GM18508 (cell line): ENCODE data around the gene NRXN3.

Experiments
- ATAC-seq: cut with Tn5 transposase; IDR thresholded peaks from one replicate; pipeline ENCODE4 v1.9.1; 2021; ENCODE audit warnings: moderate number of reproducible peaks; ENCODE audit not compliant: insufficient read depth, unreplicated experiment

NRXN3 gene

DNA sequence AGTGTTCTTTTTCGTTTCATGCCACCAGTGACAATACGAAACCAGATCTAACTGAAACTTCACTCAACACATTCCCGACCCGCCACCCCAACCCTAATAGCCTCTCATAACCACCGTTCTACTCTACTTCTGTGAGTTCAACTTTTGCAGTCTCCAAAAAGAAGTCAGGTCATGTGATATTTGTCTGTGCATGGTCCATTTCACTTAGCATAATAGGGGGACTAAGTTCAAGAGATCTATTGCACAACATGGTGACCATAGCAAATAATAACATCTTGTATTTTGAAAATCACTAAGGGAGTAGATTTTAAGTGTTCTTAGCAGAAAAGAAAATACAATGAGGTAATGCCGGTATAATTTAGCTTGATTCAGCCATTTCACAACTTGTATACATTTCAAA lies 1664.7 kb downstream of the NRXN3 start:
- ATAC-seq: no peak

DNA sequence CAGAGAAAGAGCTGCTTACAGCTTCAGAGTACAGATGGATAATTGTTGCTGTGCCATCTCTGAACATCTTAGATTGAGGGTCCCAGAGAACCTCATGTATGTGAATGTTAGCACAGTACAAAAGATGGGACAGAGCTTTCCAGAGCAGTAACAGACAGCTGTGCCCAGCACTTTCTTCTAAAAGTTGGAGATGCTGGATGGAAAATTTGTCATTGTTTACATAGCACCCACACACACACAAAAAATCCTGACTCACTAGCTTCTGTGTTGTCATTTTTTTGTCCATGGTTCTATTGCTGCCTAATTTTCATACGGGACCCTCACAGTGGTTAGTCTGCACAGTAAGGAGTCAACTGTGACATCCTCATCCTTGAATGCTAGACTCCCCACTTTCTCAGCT lies 1666.4 kb downstream of the NRXN3 start:
- no peak for ATAC-seq

DNA sequence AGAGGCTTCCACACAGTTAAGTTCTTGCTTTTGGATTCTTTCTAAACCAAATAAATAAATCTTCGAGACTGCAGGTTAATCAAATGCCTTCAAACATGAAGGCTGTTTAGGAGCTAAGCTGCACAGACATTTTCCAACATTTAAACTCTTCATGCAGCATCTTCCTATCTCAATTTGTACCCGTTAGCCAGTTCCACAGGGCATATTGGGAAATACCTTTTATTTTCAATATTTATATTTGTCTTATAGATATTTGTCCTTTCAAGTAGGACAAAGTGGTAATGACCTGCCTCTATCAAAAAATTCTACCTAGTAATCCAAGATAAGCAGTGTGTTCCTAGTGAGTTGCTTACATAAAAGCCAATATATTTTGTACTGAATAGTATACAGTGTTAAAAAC lies 1667.5 kb downstream of the NRXN3 start:
- no peak for ATAC-seq

DNA sequence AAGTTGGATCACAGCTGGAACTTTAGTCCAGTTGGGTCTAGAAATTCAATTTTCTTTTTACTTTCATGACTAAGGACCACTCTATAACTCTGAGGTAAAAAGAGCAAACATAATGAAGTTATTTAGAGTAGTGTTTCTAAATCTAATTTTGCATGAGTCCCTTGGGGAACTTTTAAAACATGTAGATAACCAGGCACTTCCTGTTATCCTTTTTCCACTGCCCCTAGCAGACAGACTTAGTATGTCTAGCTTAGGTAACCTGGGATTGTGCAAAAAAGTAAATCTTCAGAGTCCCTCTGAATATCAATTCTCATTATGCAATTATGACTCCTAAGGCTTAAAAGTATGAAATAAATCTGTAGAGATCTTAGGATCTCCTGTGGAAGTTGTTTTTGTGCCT lies 1669.9 kb downstream of the NRXN3 start:
- no peak for ATAC-seq

DNA sequence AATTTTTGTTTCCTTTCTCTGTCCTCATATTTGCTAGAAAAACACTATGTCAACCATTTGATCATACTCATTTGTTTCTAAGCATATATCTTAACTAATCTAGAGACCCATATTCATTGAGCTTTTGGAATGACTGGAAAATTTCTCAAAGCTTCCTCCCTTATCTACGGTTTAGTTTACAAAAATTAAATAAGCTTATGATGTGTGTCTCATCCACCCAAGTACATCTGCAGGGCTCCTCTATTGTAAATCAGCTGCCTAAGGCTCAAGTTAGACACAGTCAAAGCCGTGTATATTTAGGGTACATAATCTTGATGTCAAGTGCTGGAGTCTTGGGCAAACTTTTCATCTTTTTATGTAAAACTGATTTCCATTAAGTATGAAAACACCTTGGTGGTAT lies 1670.7 kb downstream of the NRXN3 start:
- ATAC-seq: no peak

DNA sequence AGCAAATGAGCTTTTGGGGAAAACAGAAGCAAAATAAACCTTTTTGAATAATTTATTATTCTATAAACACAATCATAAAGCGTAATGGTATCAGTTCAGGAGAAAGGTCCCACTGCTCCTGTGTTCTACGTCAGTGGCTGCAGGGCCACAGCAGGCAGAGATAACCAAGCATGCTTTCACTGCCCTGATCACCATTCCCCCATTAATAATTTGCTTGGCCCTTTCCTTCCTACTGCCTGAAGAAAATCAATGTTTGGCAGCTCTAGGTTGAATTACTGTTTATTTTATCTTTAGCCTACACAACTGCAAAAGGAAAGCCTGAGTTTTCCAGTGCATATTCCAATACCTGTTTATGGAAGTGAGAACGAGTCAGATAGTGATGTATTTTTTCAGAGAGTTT lies 1671.3 kb downstream of the NRXN3 start:
- ATAC-seq: no peak

DNA sequence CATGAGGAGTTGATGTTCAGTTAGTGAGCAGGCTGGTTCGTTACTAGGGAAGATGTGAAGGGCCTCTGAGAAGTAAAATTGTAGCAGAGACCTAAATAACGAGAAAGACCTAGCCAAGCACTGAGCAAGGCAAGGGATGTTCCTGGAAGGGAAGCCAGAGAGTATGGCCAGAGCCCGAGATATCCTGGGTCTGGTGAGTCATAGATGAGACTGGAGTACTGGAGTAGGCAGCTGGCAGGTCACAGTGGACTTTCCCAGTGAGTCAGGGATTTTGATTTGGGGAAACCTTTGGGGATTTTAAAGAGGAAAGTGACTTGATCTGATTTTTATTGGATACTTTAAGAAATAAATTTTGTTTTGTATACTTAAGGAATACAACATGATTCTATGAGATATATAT lies 1672.1 kb downstream of the NRXN3 start:
- no peak for ATAC-seq

DNA sequence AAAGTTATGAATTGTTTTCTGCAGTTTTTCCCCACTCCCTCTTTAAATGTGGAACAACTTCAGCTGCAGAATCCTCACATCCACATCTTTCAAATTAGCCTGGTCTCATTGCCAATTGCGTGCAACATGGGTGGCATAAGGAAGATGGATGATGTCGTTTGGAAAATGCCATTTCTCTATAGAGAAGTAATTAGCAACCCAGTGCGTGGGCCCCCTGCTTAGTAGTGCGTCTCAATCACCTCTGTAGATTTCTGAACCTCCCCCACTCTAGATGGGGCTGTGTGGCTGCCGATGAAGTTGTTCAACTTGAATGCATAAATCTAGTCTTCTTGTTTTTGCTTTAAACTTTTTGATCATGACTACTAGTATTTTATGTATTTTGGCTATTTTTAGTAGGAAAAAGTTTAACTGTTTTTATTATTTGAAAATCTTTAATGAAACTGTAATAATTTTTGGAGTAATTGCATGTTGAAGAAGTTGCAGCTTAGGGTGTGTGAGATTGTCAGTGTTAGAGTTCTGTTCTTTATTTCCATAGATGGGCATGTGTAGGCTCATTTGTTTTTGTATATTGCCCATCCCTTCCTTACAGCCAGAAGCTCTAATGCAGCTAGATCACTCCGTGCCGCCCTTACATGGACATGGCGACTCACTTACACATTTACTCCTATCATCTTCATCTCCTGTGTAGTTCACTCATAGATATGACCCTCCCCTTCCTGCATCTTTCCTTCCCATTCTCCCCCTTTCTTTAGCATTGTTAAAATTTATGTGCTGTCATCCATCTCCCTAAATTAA lies 1683.0 kb downstream of the NRXN3 start:
- no peak for ATAC-seq

DNA sequence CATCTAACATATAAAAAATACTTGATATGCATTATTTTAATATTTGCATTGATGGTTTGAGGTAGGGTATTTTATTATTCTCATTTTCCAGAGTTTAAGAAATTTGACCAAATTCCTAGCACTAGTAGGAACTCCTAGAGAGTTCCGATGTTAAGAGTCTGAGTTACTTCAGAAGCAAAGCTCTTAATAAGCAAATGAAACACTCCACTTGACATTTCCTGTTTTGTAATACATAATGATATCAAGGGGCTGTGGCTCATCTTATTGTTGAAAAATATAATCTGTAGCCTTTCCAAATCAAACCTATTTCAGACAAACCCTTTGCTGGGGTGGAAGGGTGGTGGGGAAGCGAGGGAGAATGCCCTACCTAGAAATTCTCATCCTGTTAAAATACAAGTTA lies 1685.6 kb downstream of the NRXN3 start:
- ATAC-seq: no peak

DNA sequence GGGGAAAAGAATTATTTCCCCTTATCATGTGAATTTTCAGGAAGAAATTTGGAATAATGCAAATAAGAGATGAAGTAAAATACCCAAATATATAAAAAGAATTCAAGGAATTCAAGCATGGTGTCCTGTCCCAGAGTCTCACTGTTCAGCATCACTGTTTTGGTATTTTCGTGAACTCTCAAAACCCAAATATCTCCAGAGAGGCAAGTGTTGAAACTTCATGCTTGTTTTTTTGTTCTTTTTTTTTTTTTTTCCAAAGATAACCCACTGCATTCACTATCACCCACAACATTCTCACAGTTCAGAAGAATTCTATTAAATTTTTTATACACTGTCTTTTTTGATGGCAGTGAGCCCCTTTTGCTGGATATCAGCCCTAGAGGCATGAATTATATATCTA lies 1686.2 kb downstream of the NRXN3 start:
- no peak for ATAC-seq

DNA sequence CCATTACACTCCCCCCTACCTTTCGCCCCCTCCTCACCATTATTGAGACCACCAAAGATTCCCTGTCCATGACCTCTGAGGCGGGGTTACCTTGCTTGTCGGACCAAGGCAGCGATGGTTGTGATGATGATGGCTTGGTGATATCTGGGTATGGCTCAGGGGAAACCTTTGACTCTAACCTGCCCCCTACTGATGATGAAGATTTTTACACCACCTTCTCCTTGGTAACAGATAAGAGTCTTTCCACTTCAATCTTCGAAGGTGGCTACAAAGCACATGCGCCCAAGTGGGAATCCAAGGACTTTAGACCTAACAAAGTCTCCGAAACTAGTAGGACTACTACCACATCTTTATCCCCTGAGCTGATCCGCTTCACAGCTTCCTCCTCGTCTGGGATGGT lies 1690.9 kb downstream of the NRXN3 start:
- no peak for ATAC-seq

DNA sequence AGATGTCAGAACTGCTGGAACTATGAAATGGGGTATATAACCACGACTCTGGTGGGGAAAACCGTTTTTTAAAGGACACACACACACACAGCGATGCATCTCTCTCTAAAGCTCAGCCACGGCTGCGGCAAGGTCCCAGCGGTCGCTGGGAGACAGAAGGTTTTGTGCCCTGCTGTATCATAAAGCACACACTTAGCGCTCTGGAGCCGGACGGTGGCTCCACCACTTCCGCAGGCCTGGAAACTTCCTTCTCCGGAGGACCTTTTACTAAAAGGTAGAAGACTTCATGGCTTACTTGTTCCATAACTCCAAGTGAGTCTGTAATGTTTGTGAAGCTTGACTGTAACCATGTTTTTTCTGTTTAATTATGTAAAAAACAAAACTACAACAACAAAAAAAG lies 1691.9 kb downstream of the NRXN3 start:
- no peak for ATAC-seq

DNA sequence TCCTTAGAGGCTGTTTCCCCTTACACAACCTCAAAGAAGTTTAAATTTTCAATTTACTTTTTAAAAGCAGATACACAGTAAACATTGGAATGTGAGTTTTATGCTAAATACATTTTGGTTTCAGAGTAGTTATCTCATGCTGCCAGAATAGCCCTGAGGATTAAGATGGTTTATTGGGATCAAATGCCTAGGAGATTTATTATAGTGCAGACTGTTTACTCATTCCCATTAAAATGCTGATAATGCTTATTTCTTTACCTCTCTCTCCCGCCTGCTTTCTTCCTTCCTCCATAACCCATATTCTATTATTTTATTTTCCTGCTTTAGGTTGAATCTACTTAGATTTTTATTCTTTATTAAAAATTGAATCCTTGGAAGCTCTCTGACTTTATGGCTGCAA lies 1701.0 kb downstream of the NRXN3 start:
- ATAC-seq: no peak

DNA sequence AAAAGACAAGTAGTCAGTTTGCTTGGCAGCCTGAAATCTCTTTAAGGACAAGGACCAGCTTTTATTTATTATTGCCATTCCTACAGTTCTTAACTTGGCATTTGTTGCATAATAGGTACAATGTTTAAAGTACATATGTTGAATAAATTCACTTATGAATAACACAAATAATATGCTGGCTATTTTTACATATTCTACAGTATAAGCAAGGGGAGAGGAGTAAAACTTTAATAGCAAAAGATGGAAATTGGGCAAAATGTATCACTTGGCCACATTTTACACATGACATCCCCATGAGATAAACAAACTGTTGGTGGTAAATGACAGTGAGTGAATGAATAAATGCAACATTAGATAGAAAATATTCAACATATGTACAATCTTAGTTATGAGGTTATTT lies 1708.1 kb downstream of the NRXN3 start:
- ATAC-seq: no peak

DNA sequence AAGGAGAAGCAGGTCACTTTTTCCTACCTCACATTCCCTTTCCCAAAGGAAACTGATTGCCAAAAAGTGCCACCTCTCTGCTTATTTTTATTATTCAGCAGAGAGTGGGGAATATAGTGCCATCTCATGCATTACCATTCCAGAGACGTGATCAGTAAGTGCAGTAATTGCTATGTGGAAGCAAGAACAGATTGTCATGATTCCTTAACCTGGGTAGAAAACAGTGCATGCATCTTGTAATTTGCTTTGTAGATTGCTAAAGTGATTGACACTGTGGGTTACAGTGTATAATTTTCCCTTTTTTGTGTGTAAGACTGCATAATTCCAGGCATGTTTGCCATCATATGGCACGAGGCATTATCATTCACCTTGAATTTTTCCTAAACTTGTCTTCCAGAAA lies 1708.6 kb downstream of the NRXN3 start:
- no peak for ATAC-seq

DNA sequence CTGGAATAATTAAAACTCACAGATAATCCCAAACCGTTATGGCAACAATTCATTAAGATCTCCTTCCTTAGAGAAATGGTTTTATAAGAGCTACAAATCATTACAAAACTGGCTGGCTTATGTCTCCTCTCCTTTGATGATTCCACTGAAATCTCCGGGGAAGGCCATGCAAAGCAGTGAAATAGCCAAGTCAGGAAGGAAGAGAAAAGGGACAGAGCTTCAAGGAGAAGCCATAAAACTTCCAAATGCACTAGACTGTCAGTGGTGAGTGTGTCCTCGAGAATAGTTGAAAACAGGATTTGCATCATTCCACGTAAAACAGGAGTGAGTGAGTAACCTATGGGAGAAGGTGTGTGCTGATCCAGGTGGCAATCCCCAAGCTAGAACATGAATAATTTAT lies 1711.1 kb downstream of the NRXN3 start:
- ATAC-seq: no peak

DNA sequence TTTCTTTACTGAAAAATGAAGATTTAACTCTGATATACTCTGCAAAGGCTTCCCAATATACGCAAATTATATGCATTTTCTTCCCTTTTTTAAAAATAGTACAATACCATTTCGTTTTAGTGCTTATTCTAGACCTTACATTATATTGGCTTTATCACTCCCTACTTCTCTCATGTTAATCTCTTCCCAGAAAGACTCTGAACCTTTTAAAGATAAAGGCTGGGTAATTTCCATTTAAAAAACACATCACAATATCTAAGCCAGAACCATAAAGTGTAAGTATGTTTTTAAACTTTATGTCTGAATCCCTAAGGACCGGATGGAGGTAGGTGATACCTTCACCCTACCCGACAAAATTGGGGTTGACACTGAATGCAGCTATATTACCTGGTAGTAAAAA lies 1720.4 kb downstream of the NRXN3 start:
- ATAC-seq: no peak

DNA sequence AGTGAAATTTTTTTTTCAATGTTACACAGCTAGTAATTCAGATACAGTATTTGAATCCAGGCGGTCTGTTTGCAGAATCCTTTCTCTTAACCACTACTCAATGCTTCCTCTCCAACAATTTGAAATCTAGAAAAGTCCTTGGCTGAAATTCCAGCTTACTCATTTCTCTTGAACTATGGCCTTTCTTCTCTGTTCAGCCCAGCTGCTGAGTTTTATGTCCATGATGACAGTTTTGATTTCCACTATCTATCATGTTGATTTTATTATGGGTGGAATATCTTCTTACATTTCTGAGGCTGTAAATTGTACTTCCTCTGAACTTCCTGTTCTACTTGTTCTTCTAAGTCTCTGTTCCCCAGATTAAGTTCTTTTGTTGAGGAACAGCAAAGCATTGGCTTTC lies 1725.8 kb downstream of the NRXN3 start:
- no peak for ATAC-seq

DNA sequence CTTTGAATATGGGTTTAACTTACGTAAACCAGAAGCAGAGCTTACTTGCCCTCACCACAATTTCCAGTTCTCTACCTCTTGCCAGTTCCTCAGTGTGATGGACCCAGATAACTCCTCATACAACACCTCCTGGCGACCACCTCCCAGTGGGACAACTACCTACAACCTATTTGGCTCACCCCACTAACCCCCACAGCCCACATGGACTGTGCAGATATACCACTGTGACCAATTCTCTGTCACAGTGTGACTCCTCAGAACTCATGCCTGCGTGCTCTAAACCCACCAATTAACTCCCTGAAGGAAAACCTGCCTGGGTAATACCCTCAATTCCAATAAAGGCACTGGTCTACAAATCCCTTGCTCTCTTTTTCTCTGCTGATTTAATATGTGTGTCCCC lies 1729.4 kb downstream of the NRXN3 start:
- no peak for ATAC-seq

DNA sequence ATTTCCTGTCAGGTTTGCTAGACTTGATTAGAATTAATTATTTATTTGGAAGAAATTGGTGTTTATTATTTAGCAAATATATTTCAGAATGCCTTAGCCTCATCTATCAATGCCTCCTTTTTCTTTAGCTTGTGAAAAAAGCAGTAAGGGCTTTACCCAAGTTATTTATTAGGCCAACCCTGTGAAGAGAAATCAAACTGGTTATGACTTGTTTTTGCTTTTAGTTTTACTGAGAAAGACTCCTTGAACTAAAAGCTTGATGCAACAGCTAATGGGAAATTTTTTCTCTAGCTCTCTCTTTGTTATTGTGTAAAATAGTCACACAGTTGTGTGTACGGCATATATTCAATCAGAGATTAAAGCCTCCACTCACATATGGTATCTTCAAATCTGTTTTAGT lies 1734.3 kb downstream of the NRXN3 start:
- no peak for ATAC-seq

DNA sequence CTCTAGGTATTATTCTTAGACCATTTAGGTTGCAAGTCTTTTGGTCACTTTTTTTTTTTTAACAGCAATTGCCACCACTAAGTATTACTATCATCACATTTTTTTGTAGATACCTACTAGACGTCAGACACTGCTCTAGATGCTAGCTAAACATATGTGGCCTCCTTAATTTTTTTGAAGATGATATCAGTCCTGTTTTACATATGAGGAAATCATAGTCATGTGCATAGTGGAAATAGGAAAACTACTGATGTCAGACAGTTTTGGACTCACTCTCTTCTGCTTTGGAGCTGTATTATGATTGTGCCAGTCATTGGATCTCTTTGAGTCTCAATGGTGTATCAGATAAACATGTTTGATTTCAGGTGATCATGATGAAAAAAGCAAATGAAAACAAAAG lies 1736.8 kb downstream of the NRXN3 start:
- no peak for ATAC-seq

DNA sequence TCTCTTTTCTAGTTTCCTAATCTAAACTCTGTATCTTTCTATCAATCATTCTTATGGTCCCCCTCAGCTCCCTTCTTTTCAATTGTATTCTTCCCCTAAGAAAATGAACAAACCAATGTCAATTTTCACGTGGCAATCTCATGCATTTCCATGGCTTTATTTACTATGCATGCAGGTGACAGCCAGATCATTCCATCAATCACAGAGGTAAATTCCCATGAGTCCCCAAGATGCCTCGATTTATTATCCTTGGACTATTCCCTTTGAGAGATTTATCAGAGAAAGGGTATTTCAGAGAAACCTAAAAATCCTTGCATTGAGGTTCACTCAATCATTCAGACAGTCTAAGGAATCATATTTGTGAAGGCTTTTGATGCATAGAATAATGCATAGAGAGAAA lies 1739.9 kb downstream of the NRXN3 start:
- ATAC-seq: no peak

DNA sequence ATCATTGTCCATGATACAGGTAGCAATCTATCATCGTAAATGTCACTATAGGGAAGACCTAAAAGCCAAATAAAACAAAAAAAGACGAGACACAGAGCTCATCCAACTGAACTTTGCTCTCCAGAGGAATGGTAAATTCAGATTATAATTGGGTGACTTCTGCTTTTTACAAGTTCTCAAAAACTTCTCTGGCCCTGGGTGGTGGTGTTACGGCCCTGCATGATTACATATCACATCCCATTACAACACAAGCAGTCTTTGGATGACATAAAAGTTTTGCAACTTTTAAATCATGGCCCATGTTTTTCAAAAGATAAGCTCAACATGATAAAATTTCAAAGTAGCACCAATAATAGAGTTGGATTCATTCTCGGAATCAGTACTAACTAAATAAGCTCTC lies 1741.6 kb downstream of the NRXN3 start:
- ATAC-seq: no peak
